HCT116 (cell line): Measurements from ENCODE around the gene TSPAN31. TPM values are rescaled to one million over a fixed set of nuclear protein-coding genes. Genes with fewer than 3 reads are reported as not detected.

Experiments
- ATAC-seq: fragments of 200-7000 bp; cut with Tn5 transposase; 2 replicates; pipeline ENCODE4 v1.9.1; 2020; ENCODE audit warnings: mild to moderate bottlenecking, moderate library complexity
- Bru-seq: library from RNA; stranded (reverse); fragments of 400-500 nt; gene quantifications from one replicate; lab custom pipeline; 2021; lab: Mats Ljungman, UMichigan
- BruChase-seq, 2 experiments: library from RNA; stranded (reverse); fragments of 400-500 nt; gene quantifications; one replicate each; lab custom pipeline; 2021; lab: Mats Ljungman, UMichigan
- BruUV-seq: library from RNA; stranded (reverse); fragments of 400-500 nt; replicated peaks from 2 replicates; lab custom pipeline; 2021; lab: Mats Ljungman, UMichigan
- CTCF ChIA-PET: fragments of 300-600 bp; sonication (Branson Sonifier 250); formaldehyde crosslinking; loops from one replicate; lab custom pipeline; 2021; ENCODE audit warnings: antibody characterized with exemption; lab: Charles Lee
- POLR2A ChIA-PET: fragments of 300-600, 350-600 bp; sonication (Branson Sonifier 250); formaldehyde crosslinking; loops from one replicate; lab custom pipeline; 2021; ENCODE audit warnings: antibody characterized with exemption; lab: Charles Lee
- RAD21 ChIA-PET, 2 experiments: fragments of 300-600 bp; sonication (Branson Sonifier 250); formaldehyde crosslinking; loops; one replicate each; lab custom pipeline; 2023; ENCODE audit warnings: low total read pairs in 2 of 2; ENCODE audit not compliant: uncharacterized antibody in 2 of 2, unreplicated experiment in 2 of 2, low non-redundant PET in 1 of 2; lab: Charles Lee
- DNase-seq: peaks from one replicate; pipeline ENCODE4 v3.0.0-alpha.2; 2010; ENCODE audit warnings: low read depth, low spot score
- H2AFZ ChIP-seq: fragments of 200-600 bp; shearing (Covaris generic), sonication (generic); 2 replicates; pipeline ENCODE4 v1.6.1; 2017; ENCODE audit warnings: low read depth, mixed run types, mixed read lengths, antibody characterized with exemption, low read length; ENCODE audit not compliant: poor library complexity, severe bottlenecking
- H3K27ac ChIP-seq: 2 replicates; pipeline ENCODE4 v1.5.1; 2012; ENCODE audit warnings: low read depth, low read length
- H3K27me3 ChIP-seq: fragments of 200-600 bp; sonication (generic); 2 replicates; pipeline ENCODE4 v1.6.1; 2016; ENCODE audit warnings: mixed run types, low read length, mixed read lengths; ENCODE audit not compliant: insufficient read depth
- H3K36me3 ChIP-seq, 2 experiments: fragments of 200-500 bp in 1 of 2; fragments of 200-600 bp in 1 of 2; sonication (Bioruptor generic) in 1 of 2; sonication (generic) in 1 of 2; 2 replicates each; pipeline versions ENCODE4 v1.5.1 to v1.6.1; 2014 to 2016; ENCODE audit warnings: low read length in 2 of 2, inconsistent platforms in 1 of 2, mixed read lengths in 1 of 2, mixed run types in 1 of 2; ENCODE audit not compliant: insufficient read depth in 2 of 2, control insufficient read depth in 1 of 2
- H3K4me1 ChIP-seq, 2 experiments: fragments of 200-600 bp in 1 of 2; sonication (generic) in 1 of 2; 2 replicates each; pipeline versions ENCODE4 v1.5.1 to v1.6.1; 2012 to 2017; ENCODE audit warnings: low read length in 2 of 2, inconsistent platforms in 1 of 2, mild to moderate bottlenecking in 1 of 2, mixed read lengths in 1 of 2, mixed run types in 1 of 2, moderate library complexity in 1 of 2; ENCODE audit not compliant: insufficient read depth in 2 of 2, control insufficient read depth in 1 of 2
- H3K4me2 ChIP-seq: fragments of 200-600 bp; sonication (generic); 2 replicates; pipeline ENCODE4 v1.6.1; 2017; ENCODE audit warnings: mixed run types, low read length, mixed read lengths
- H3K4me3 ChIP-seq, 2 experiments: fragments of 200-600 bp in 1 of 2; sonication (generic) in 1 of 2; replicated peaks in 1 of 2; 2 replicates each; pipeline ENCODE4 v1.5.1; 2011 to 2016; ENCODE audit warnings: low read length in 2 of 2, control low read depth in 1 of 2, low read depth in 1 of 2, mild to moderate bottlenecking in 1 of 2, mixed read lengths in 1 of 2, mixed run types in 1 of 2
- H3K79me2 ChIP-seq: fragments of 200-600 bp; sonication (generic); 2 replicates; pipeline ENCODE4 v1.6.1; 2017; ENCODE audit warnings: mild to moderate bottlenecking, mixed run types, low read length, moderate library complexity, mixed read lengths; ENCODE audit not compliant: insufficient read depth
- H3K9ac ChIP-seq: fragments of 200-600 bp; sonication (generic); 2 replicates; pipeline ENCODE4 v1.6.1; 2016; ENCODE audit warnings: low read length, mixed read lengths
- H3K9me2 ChIP-seq: fragments of 200-600 bp; sonication (generic), shearing (Covaris generic); 2 replicates; pipeline ENCODE4 v1.6.1; 2017; ENCODE audit warnings: mixed run types, mild to moderate bottlenecking, moderate library complexity; ENCODE audit not compliant: insufficient read depth
- H3K9me3 ChIP-seq, 2 experiments: fragments of 200-500 bp in 1 of 2; fragments of 200-600 bp in 1 of 2; sonication (Bioruptor generic) in 1 of 2; sonication (generic) in 1 of 2; 2 replicates each; pipeline ENCODE4 v1.6.1; 2014 to 2017; ENCODE audit warnings: low read length in 2 of 2, mixed read lengths in 2 of 2, inconsistent platforms in 1 of 2, low read depth in 1 of 2, mild to moderate bottlenecking in 1 of 2, mixed run types in 1 of 2, moderate library complexity in 1 of 2; ENCODE audit not compliant: control insufficient read depth in 1 of 2, insufficient read depth in 1 of 2
- H4K20me1 ChIP-seq: fragments of 200-600 bp; sonication (generic), shearing (Covaris generic); 2 replicates; pipeline ENCODE4 v1.6.1; 2017; ENCODE audit warnings: mixed run types, mild to moderate bottlenecking, moderate library complexity; ENCODE audit not compliant: insufficient read depth
- CEBPB ChIP-seq: IDR thresholded peaks from 2 replicates; pipeline ENCODE4 v1.6.1; 2012; ENCODE audit warnings: low read depth
- EGR1 ChIP-seq: IDR thresholded peaks from 2 replicates; pipeline ENCODE4 v1.6.1; 2012; ENCODE audit warnings: low read depth
- POLR2A ChIP-seq: IDR thresholded peaks from 2 replicates; pipeline ENCODE4 v1.7.0; 2011; ENCODE audit warnings: borderline replicate concordance; ENCODE audit not compliant: insufficient read depth, insufficient read length; ENCODE audit errors: extremely low read depth
- POLR2AphosphoS5 ChIP-seq: IDR thresholded peaks from 2 replicates; pipeline ENCODE4 v1.6.1; 2011; ENCODE audit warnings: mild to moderate bottlenecking, low read depth, low read length, moderate library complexity
- SRF ChIP-seq: IDR thresholded peaks from 2 replicates; pipeline ENCODE4 v1.6.1; 2012; ENCODE audit warnings: low read depth
- TCF7L2 ChIP-seq: IDR thresholded peaks from 2 replicates; pipeline ENCODE4 v1.7.0; 2011; ENCODE audit warnings: borderline replicate concordance, inconsistent platforms; ENCODE audit not compliant: insufficient read depth, insufficient read length; ENCODE audit errors: extremely low read depth
- ZNF274 ChIP-seq: fragments of 200-500 bp; sonication (Bioruptor generic); IDR thresholded peaks from 2 replicates; pipeline ENCODE4 v1.6.1; 2014; ENCODE audit warnings: mild to moderate bottlenecking, low read depth, low read length, inconsistent platforms
- intact Hi-C: fragments of 100-400 bp; cut with micrococcal nuclease; formaldehyde crosslinking; loops from 2 replicates; pipeline ENCODE4 v1.10.0; 2022
- long read RNA-seq: library from polyadenylated mRNA; unstranded; transcript quantifications from one replicate; pipeline ENCODE4 v2.0.0, GENCODE V29; 2021; ENCODE audit not compliant: unreplicated experiment
- polyA plus RNA-seq: library from polyadenylated mRNA; unstranded; fragments of >200 nt; gene quantifications from 2 replicates; pipeline ENCODE4 v1.2.1, GENCODE V29; 2012; ENCODE audit warnings: missing spikeins
- total RNA-seq: library from RNA; stranded (reverse); gene quantifications from one replicate; pipeline ENCODE4 v1.2.1, GENCODE V29; 2021; ENCODE audit not compliant: unreplicated experiment
- TF ChIP-seq, protein P1 (sequence below), 3 experiments: fragments of 200-600 bp in 1 of 3; sonication (generic) in 1 of 3; IDR thresholded peaks in 2 of 3; conservative IDR thresholded peaks in 1 of 3; 2 replicates each; pipeline ENCODE4 v1.5.1; 2012 to 2017; ENCODE audit warnings: low read depth in 2 of 3, low read length in 2 of 3, antibody characterized with exemption in 1 of 3, borderline replicate concordance in 1 of 3, control low read depth in 1 of 3, mild to moderate bottlenecking in 1 of 3, mixed read lengths in 1 of 3, mixed run types in 1 of 3, moderate library complexity in 1 of 3; ENCODE audit not compliant: insufficient read depth in 1 of 3

TSPAN31 gene, protein sequence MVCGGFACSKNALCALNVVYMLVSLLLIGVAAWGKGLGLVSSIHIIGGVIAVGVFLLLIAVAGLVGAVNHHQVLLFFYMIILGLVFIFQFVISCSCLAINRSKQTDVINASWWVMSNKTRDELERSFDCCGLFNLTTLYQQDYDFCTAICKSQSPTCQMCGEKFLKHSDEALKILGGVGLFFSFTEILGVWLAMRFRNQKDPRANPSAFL
- total RNA-seq (14.9 TPM), Bru-seq, nascent RNA (percentile 76 among the genes with signal in this experiment), BruChase-seq, experiment 1, labeled RNA remaining after a 6-hour chase (percentile 82 among the genes with signal in this experiment), BruChase-seq, experiment 2, labeled RNA remaining after a 2-hour chase (percentile 73 among the genes with signal in this experiment)
- 17.1 and 18.7 TPM in 2 replicates for polyA plus RNA-seq
- long read RNA-seq, transcript TSPAN31-201 (6 exons, 1,849 nt) = major isoform, 13 of 27 reads
- long read RNA-seq, partial matches to known transcripts = 10 of 27 reads
- long read RNA-seq, other reads (novel, unspliced or antisense) = 4 of 27 reads

DNA sequence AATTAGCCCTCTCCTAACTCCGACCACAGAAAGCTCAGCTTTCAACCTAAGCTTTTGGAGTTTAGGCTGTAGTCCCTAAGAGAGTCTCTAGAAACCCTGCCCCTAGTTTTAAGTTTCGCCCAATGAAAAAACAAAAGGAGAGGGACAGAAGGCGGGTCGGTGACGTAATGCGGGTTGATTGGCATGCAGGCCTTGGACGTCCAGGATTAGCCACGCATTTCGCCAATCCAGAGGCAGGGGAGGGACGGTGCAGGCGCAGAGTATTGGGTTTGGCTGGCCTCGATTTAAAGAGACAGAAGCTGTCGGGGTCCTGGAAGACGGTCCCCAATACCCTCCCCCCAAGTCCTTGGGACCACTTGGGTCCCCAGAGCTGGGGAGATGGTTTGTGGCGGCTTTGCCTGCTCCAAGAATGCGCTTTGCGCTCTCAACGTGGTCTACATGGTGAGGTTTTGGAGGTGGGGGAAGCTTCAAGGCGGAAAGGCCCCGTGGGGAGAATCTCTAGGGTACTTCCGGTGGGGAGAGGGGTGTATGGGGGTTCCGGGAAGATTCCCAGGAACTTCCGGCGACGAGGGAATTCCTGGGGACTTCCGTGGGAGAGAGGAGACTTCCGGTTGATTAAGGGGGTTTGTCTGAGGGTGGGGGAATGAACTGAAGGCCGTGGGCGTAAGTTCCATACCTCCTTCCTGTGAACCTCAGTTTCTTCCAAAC is at the start of gene TSPAN31:
TSS of gene TSPAN31 (plus strand) at position 263 of the 708 bp plus-strand sequence. CDS start at position 379, 116 bp downstream.
- Histone ChIP-seq H3K9me3 (no peaks in the 10 kb centered on the region), H4K20me1 (no peaks in the 10 kb centered on the region), H3K27me3 (no peaks in the 10 kb centered on the region), H3K79me2 (peaks cover 10% of the 10 kb centered on the region), H3K36me3 (peaks cover 11 to 17% of the 10 kb centered on the region in 2 experiments; a peak in 3 of 4 replicates), H3K4me2 (peak within 1 kb of the TSS; percentile 91), H3K4me1 (peaks cover 10 to 36% of the 10 kb centered on the region in 2 experiments; a peak in 3 of 4 replicates), H3K27ac (peak within 1 kb of the TSS; percentile 76), H3K4me3 (peak within 1 kb of the TSS; percentile 69 to 76), H3K9me2 (no peaks in the 10 kb centered on the region), H3K9ac (peak within 1 kb of the TSS; percentile 90), H2AFZ (peak within 1 kb of the TSS; percentile 70)
- TF ChIP-seq EGR1 (no peak), POLR2A (peak; percentile 49), ZNF274 (no peak), SRF (no peak), POLR2AphosphoS5 (peak; percentile 50), TCF7L2 (no peak), CEBPB (no peak)
- TF ChIP-seq, protein P1, sequence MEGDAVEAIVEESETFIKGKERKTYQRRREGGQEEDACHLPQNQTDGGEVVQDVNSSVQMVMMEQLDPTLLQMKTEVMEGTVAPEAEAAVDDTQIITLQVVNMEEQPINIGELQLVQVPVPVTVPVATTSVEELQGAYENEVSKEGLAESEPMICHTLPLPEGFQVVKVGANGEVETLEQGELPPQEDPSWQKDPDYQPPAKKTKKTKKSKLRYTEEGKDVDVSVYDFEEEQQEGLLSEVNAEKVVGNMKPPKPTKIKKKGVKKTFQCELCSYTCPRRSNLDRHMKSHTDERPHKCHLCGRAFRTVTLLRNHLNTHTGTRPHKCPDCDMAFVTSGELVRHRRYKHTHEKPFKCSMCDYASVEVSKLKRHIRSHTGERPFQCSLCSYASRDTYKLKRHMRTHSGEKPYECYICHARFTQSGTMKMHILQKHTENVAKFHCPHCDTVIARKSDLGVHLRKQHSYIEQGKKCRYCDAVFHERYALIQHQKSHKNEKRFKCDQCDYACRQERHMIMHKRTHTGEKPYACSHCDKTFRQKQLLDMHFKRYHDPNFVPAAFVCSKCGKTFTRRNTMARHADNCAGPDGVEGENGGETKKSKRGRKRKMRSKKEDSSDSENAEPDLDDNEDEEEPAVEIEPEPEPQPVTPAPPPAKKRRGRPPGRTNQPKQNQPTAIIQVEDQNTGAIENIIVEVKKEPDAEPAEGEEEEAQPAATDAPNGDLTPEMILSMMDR (IDR thresholded peaks at IDR 0.05 in 2 of 3, conservative IDR thresholded peaks at IDR 0.05 in 1 of 3; ENCODE audit: borderline replicate concordance in 1 of 3, insufficient read depth in 1 of 3, low read depth in 2 of 3, low read length in 2 of 3) = no peak
- DNase-seq = peak; percentile 98
- intact Hi-C loops = no loop called here
- BruUV-seq = no TSS peak
- ChIA-PET POLR2A (interaction anchor here (0.7 to 1.6 kb wide), 6 partner anchors 12 to 145 kb away, joined by 3 to 7 read pairs (median 4); partner anchors contain the start of genes EEF1AKMT3 and METTL1), RAD21 (interaction anchor here (0.7 to 1.2 kb wide), 2 partner anchors 102 to 165 kb away, joined by 3 read pairs; no protein-coding TSS in a partner anchor), CTCF (interaction anchor here (0.9 to 1.7 kb wide), 6 partner anchors 9 to 161 kb away, joined by 3 to 11 read pairs (median 4); no protein-coding TSS in a partner anchor)
- ATAC-seq = peak; percentile 83
